HG02759 (cell line): ENCODE measurements around the gene CRYGC.

Source experiments
- ATAC-seq: cut with Tn5 transposase; IDR thresholded peaks from one replicate; pipeline ENCODE4 v1.9.1; 2021; ENCODE audit warnings: mild to moderate bottlenecking, moderate library complexity; ENCODE audit not compliant: unreplicated experiment

CRYGC gene

DNA sequence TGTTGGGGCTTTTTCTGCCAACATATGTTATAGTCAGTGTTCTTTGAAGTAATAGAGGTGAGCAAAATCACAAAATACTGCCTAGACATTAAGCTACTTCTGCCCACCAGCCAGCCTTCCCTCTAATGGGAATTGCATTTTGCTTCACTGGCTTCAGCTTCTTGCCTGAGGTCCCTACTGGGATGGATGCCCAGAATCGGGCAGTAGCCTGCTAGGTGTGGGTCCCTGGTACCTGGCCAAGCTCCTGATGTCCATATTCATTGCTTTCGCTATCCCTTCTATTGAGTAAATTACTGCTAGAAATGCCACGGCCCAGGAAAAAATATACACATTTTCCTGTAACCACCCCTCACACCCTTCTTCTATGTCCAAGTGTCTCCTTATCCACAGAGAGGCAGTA, 32.3 kb downstream of the CRYGC start:
- ATAC-seq, result no peak

DNA sequence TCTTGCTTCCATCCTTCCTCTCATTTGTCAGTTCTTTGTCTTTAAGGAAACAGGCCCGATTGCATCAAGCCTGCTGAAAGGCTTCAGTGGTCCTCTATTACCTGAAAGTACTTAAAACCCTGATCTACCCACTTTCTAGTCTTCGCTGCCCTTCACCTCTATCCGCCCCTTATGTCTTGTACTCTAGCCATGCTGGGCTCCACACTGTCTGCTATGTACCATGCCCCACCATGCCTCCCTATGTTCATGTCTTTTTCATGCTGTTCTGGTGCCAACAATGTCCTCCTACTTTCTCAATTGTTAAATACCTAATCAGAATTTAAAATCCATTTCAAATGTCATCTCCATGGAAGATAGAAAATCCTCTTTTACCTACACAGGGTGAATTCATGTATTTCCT, 33.5 kb downstream of the CRYGC start:
- no peak for ATAC-seq

DNA sequence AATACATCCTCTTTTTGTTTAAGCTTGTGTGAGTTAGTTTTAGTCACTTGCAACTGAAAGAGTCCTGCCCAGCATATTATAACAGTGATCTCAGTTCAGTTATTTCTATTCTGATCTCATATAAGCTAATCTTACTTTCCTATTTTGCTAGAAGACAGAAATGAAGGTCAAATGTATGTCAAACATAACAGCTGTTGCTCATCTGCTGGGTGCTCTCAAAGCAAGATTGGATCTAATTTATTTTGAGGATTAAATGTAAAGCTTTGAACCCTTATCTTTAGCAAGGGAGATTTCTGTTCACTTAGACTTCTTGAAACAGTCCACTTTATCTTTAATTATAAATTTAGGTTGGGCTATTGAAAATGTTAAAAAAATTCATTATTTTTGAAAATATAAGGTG, 36.5 kb downstream of the CRYGC start:
- ATAC-seq, result no peak

DNA sequence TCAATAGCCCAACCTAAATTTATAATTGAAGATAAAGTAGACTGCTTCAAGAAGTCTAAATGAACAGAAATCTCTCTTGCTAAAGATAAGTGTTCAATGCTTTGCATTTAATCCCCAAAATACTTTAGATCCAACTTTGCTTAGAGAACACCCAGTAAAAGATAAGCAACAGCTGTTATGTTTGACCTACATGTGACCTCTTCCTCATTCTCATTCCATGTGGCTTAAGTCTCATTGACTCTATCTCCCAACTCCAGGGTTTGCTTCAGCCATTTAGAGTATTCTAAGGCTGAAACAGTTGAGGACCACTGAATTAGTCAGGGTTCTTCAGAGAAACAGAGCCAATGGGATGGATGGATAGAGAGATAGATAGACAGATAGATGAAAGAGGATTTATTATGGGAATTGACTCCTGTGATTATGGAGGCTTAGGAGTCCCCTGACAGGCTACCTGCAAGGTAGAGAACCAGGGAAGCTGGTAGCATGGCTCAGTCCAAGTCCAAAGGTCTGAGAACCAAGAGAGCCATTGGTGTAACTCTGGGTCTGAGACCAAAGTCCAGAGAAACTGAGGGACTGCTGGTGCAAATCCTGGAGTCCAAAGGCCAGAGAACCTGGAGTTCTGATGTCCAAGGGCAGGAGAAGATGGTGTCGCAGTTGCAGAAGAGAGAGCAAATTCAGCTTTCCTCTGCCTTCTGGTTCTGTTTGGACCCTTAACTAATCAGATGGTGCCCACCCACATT, 37.4 kb downstream of the CRYGC start:
- no peak for ATAC-seq

DNA sequence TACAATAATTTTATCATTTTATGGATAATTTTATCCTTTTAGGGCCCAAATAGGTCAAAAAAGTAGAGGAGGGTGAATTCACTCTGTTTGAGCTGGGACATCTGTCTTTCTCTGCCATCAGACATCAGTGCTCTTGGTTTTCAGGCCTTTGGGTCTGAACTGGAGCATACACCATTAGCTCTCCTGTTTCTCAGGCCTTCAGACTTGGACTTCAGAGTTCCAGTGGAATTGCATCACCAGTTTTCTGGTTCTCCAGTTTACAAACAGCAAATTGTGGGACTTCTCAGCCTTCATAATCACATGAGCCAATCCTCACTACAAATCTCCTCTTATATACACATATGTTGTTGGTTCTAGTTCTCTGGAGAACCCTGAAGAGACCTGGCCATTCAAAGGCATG, 39.2 kb downstream of the CRYGC start:
- ATAC-seq, result no peak

DNA sequence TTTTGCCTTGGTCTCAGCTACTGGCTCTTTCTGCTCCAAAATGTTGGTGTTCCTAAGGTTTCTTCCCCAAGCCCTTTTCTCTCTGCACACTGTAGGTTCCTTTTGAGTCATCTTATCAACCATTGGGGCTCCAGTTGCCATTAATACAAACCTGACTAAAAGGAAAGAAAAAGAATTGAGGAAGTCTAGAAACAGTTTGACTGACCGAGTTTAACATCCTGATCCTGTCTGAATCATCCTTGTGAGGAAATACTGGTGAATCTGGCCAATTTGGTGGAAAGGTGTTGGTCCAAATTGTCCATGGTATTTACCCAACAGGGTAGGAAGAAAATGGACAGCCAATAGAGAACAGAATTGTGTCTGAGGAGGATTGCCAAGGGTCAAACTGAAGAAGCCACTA, 43.6 kb downstream of the CRYGC start:
- no peak for ATAC-seq

DNA sequence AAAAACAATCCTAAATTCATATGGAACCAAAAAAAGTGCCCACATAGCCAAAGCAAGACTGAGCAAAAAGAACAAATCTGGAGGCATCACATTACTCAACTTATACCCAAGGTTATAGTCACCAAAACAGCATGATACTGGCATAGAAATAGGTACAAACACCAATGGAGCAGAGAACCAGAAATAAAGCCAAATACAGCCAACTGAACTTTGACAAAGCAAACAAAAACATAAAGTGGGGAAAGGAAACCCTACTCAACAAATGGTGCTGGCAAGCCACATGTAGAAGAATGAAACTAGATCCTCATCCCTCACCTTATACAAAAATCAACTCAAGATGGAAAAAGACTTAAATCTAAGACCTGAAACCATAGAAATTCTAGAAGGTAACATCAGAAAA, 45.8 kb downstream of the CRYGC start:
- ATAC-seq, result no peak
